ENCODE results near the gene BRICD5. TPM values are rescaled to one million over a fixed set of nuclear protein-coding genes. Genes with fewer than 3 reads are reported as not detected.
A peak's percentile ranks its signal among the peaks of the same experiment; 100 is the strongest.

The BRICD5 gene
- total and polyA plus RNA-seq, 2 of the 13 experiments (the other 11 are each of a cell fraction or from before 2014, with no cell fraction given), result 1.6 to 5.8 TPM

GRCh38 chr16:2226245-2226793, 15.7 kb upstream of the BRICD5 start (continued):
- TF ChIP-seq KDM3A (CRISPR knock-in tag; IDR thresholded peaks at IDR 0.05; ENCODE audit: low read depth), result 0 out of 2 replicates have a peak, but pooled peaks have one; percentile 20
- peak; percentile 58; the same call in 1 of the 2 replicates for TF ChIP-seq HOXA3 (CRISPR knock-in tag; IDR thresholded peaks at IDR 0.05)
- TF ChIP-seq, protein P1, sequence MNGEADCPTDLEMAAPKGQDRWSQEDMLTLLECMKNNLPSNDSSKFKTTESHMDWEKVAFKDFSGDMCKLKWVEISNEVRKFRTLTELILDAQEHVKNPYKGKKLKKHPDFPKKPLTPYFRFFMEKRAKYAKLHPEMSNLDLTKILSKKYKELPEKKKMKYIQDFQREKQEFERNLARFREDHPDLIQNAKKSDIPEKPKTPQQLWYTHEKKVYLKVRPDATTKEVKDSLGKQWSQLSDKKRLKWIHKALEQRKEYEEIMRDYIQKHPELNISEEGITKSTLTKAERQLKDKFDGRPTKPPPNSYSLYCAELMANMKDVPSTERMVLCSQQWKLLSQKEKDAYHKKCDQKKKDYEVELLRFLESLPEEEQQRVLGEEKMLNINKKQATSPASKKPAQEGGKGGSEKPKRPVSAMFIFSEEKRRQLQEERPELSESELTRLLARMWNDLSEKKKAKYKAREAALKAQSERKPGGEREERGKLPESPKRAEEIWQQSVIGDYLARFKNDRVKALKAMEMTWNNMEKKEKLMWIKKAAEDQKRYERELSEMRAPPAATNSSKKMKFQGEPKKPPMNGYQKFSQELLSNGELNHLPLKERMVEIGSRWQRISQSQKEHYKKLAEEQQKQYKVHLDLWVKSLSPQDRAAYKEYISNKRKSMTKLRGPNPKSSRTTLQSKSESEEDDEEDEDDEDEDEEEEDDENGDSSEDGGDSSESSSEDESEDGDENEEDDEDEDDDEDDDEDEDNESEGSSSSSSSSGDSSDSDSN (CRISPR knock-in tag; IDR thresholded peaks at IDR 0.05), result 0 out of 2 replicates have a peak, but pooled peaks have one; percentile 35
- peak; percentile 51; the same call in 1 of the 2 replicates for TF ChIP-seq NFKBIZ (CRISPR knock-in tag; IDR thresholded peaks at IDR 0.05)
- peak; percentile 51; the same call in 1 of the 2 replicates for TF ChIP-seq FOXP1 (IDR thresholded peaks at IDR 0.05)
- TF ChIP-seq FOXP1 (CRISPR knock-in tag; IDR thresholded peaks at IDR 0.05), result peak; percentile 87
- peak; percentile 33; the same call in 1 of the 2 replicates for TF ChIP-seq ZNF281 (CRISPR knock-in tag; IDR thresholded peaks at IDR 0.05; ENCODE audit: borderline replicate concordance)
- peak; percentile 69; the same call in 1 of the 2 replicates for TF ChIP-seq SPEN (CRISPR knock-in tag; IDR thresholded peaks at IDR 0.05; ENCODE audit: low read depth)
- 0 out of 2 replicates have a peak, but pooled peaks have one; percentile 39 for TF ChIP-seq ZNF614 (CRISPR knock-in tag; IDR thresholded peaks at IDR 0.05; ENCODE audit: borderline replicate concordance)
- TF ChIP-seq, protein P2, sequence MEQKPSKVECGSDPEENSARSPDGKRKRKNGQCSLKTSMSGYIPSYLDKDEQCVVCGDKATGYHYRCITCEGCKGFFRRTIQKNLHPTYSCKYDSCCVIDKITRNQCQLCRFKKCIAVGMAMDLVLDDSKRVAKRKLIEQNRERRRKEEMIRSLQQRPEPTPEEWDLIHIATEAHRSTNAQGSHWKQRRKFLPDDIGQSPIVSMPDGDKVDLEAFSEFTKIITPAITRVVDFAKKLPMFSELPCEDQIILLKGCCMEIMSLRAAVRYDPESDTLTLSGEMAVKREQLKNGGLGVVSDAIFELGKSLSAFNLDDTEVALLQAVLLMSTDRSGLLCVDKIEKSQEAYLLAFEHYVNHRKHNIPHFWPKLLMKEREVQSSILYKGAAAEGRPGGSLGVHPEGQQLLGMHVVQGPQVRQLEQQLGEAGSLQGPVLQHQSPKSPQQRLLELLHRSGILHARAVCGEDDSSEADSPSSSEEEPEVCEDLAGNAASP (CRISPR knock-in tag; IDR thresholded peaks at IDR 0.05; ENCODE audit: borderline replicate concordance), result peak; percentile 74; the same call in 1 of the 2 replicates
- peak; percentile 88 for TF ChIP-seq CBFB (CRISPR knock-in tag; IDR thresholded peaks at IDR 0.05)
- TF ChIP-seq TEAD3 (CRISPR knock-in tag; optimal IDR thresholded peaks at IDR 0.05; ENCODE audit: borderline replicate concordance), result peak; percentile 18
- TF ChIP-seq ZNF605 (CRISPR knock-in tag; IDR thresholded peaks at IDR 0.05), result peak; percentile 68; the same call in 1 of the 2 replicates
- TF ChIP-seq, protein P3, sequence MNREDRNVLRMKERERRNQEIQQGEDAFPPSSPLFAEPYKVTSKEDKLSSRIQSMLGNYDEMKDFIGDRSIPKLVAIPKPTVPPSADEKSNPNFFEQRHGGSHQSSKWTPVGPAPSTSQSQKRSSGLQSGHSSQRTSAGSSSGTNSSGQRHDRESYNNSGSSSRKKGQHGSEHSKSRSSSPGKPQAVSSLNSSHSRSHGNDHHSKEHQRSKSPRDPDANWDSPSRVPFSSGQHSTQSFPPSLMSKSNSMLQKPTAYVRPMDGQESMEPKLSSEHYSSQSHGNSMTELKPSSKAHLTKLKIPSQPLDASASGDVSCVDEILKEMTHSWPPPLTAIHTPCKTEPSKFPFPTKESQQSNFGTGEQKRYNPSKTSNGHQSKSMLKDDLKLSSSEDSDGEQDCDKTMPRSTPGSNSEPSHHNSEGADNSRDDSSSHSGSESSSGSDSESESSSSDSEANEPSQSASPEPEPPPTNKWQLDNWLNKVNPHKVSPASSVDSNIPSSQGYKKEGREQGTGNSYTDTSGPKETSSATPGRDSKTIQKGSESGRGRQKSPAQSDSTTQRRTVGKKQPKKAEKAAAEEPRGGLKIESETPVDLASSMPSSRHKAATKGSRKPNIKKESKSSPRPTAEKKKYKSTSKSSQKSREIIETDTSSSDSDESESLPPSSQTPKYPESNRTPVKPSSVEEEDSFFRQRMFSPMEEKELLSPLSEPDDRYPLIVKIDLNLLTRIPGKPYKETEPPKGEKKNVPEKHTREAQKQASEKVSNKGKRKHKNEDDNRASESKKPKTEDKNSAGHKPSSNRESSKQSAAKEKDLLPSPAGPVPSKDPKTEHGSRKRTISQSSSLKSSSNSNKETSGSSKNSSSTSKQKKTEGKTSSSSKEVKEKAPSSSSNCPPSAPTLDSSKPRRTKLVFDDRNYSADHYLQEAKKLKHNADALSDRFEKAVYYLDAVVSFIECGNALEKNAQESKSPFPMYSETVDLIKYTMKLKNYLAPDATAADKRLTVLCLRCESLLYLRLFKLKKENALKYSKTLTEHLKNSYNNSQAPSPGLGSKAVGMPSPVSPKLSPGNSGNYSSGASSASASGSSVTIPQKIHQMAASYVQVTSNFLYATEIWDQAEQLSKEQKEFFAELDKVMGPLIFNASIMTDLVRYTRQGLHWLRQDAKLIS (CRISPR knock-in tag; IDR thresholded peaks at IDR 0.05), result 0 out of 2 replicates have a peak, but pooled peaks have one; percentile 47
